EH (cell line): ENCODE results near the gene FOXE3.
"Not testable (repeated sequence)": the region's sequence is repeated elsewhere in the genome, so short reads cannot be mapped to it uniquely, and the experiment has no call there.

Experiments
- DNase-seq: peaks from one replicate; pipeline ENCODE4 v3.0.0-alpha.2; 2015; ENCODE audit warnings: low read depth

Gene FOXE3

GRCh38 chr1:47449822-47450552 is 33.9 kb downstream of the FOXE3 start:
- no peak for DNase-seq

- DNase-seq: no peak
Observed at GRCh38 chr1:47450606-47451005, 34.5 kb downstream of the FOXE3 start.

- no peak for DNase-seq
Observed at GRCh38 chr1:47452426-47452825, 36.3 kb downstream of the FOXE3 start.

GRCh38 chr1:47453910-47454309 is 37.8 kb downstream of the FOXE3 start:
- DNase-seq: not testable (repeated sequence)

- DNase-seq: no peak
Observed at GRCh38 chr1:47456250-47456649, 40.2 kb downstream of the FOXE3 start.

GRCh38 chr1:47457547-47457946 is 41.5 kb downstream of the FOXE3 start:
- DNase-seq: not testable (repeated sequence)

- DNase-seq: no peak
Observed at GRCh38 chr1:47459253-47459788, 43.2 kb downstream of the FOXE3 start.

GRCh38 chr1:47460040-47460439 is 44.0 kb downstream of the FOXE3 start:
- no peak for DNase-seq

- no peak for DNase-seq
Observed at GRCh38 chr1:47460456-47460855, 44.4 kb downstream of the FOXE3 start.

- no peak for DNase-seq
Observed at GRCh38 chr1:47465605-47466004, 49.5 kb downstream of the FOXE3 start.
